HG03432 (cell line): ENCODE results near the gene C3orf33.
A peak's percentile ranks its signal among the peaks of the same experiment; 100 is the strongest.

Source experiments
- ATAC-seq: cut with Tn5 transposase; IDR thresholded peaks from one replicate; pipeline ENCODE4 v1.9.1; 2021; ENCODE audit warnings: mild to moderate bottlenecking, moderate library complexity; ENCODE audit not compliant: unreplicated experiment

C3orf33 gene

DNA sequence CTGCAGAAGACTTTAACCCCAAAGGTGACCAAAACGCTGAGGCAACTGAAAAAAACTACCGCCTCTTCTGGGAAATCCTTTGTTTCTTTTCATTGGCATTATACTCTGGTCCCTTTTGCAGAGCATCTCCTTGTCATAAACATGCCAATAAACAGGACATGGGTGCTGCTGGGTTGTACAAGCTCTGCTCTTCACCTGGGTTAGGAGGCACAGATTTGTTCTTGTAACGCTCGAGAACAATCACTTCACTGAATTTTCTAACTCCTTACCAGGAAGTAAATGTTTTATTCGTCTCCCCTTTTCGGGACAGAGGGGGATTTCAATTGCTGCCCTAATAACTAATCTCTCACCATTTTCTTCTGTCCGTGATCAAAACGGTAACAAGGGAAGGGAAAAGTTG lies 62.5 kb downstream of the C3orf33 start:
- ATAC-seq, result no peak

DNA sequence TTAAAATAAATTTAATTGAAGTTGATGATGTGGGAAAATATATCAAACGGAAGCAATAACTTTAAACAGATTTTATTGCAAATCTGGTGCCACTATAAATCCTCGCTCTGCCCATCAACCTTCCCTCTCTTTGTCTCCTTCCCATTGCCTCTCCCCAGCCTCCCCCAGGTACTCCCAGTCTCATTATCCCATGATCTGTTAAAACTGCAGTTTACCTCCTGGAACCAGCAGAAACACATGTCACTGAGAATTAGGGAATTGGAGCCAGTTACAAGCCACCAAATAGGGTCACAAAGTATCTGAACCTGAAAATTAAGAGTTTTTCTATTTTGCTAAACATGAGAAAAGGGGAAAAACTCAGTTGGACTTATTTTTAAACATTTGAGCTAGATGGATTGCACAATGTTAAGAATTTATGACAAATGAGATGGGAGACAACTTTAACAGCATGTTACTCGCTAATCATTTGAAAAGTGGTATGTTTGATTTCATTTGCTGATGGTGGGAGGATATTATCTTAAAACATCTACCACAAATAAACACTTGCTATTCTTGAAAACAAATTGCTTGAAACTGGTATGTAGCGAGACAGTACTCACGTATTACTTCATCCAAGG lies 63.6 kb downstream of the C3orf33 start:
- ATAC-seq, result no peak

GRCh38 chr3:155741603-155742002 lies 64.5 kb downstream of the C3orf33 start:
- ATAC-seq, result no peak

- ATAC-seq, result no peak
These were observed 65.0 kb downstream of the C3orf33 start for GRCh38 chr3:155741101-155741500.

DNA sequence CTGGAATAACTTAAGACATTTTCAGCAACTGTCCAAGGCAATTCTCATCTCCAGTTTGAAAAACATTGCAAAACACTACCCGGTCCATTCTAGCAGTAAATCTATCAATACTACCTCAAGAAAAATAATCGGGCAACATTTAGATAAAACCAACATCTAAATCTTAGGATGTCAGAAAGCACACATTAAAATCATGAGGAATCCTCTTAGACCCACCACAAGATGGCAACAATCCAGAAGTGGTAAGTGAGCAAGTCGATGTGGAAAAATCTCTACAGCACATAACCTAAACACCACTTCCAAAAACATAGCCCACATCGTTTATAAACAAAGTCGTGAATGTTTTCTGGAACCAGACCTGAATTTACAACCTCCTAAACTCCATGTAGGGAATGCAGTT lies 66.9 kb downstream of the C3orf33 start:
- ATAC-seq, result no peak

- no peak for ATAC-seq
These were observed 67.5 kb downstream of the C3orf33 start for GRCh38 chr3:155738580-155739076.

DNA sequence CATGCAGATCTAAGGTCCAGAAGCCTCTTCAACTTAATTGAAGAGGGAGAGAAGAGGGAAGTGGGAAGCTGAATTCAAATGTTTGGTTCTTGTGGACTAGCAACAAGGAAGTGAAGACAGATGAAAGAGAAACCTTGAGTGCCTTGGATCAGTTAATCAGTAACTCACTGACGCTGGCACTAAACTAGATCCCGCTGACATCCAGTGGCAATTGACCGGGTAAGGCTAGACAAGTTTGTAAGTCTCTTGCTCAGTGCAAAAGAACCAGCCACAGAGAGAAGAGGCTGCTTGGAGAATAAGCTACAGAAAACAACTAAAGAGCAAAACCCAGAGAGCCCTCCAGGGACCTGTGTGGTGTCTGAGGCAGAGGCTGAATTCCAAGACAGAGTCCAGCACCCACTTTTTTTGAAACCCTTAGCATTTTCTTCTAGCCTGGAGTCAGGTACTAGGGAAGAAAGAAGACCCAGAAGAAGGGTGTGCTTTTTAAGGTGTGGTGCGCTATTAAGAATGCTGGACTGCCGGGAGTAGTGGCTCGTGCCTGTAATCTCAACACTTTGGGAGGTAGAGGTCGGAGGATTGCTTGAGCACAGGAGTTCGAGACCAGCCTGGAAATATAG lies 68.1 kb downstream of the C3orf33 start:
- peak; percentile 96 for ATAC-seq

DNA sequence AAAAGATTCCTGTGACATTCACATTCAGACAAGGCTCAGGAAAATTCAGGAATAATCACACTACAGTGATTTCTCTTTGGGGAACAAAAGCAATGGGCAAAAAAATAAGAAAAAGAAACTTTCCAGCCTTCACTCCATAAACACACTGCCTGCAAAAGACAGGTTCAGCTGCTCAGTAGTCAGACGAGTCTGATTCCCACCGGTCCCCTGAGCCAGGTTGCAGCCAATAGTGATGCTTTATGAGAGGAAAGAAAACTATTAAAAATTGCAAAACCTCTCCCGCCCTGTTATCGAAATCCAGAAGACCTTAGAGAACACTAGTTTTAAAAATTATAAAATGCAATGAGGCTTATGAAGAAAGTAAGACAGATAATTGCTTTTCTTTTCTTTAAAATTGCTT lies 69.7 kb downstream of the C3orf33 start:
- no peak for ATAC-seq

GRCh38 chr3:155730843-155731242 lies 75.2 kb downstream of the C3orf33 start:
- no peak for ATAC-seq

DNA sequence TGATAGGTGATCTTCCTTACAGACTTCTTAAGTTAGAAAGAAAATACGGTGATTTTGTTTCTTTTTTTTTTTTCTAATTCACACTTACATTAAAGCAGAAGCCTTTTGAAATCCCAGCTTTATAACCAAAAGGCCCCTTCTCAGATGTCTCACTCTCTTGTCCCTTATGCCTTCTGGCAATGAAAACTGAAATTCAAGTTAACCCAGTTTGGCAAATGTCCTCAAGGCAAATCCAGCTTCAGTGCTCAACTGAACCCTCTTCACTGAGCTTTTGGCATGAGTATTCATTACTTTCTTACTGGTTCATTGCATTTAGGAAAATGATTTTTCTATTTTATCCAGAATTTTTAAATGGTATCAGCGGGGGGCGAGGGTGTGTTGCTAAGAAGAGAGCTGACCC lies 78.2 kb downstream of the C3orf33 start:
- ATAC-seq, result no peak

GRCh38 chr3:155714295-155714718 lies 91.8 kb downstream of the C3orf33 start:
- ATAC-seq, result no peak
